LHCN-M2 (cell line): ENCODE data around the gene CMTM6. TPM values are rescaled to one million over a fixed set of nuclear protein-coding genes. Genes with fewer than 3 reads are reported as not detected.
"Not testable (repeated sequence)": the region's sequence is repeated elsewhere in the genome, so short reads cannot be mapped to it uniquely, and the experiment has no call there.

Experiments used
- DNase-seq: peaks from one replicate; pipeline ENCODE4 v3.0.0-alpha.2; 2012; ENCODE audit warnings: low read depth
- total RNA-seq: library from RNA; depleted of rRNA; stranded (reverse); fragments of >200 nt; gene quantifications from 2 replicates; pipeline ENCODE4 v1.2.3, GENCODE V29; 2014

The CMTM6 gene
- total RNA-seq, 1 experiment from 2014 or later, result 93.1 TPM

DNA sequence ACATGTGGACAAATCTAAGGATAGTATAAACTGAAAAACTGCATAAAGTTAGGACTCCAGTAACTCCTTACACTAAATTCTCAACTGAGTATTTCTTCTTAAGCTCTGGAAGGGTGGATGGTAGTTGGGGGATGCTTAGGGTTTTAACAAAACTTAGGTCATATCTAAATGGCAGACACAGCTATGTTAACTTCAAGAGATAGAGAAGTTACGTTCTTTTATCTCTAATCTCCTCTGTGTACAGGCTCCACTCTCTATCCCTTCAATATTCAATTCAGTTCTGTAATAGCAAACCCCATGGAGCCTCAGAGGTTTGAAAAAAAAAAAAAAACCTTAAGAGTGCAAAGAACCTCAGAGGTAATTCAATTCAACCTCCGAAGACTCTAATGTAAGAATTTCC lies 3.1 kb downstream of the CMTM6 start:
- DNase-seq, result no peak

DNA sequence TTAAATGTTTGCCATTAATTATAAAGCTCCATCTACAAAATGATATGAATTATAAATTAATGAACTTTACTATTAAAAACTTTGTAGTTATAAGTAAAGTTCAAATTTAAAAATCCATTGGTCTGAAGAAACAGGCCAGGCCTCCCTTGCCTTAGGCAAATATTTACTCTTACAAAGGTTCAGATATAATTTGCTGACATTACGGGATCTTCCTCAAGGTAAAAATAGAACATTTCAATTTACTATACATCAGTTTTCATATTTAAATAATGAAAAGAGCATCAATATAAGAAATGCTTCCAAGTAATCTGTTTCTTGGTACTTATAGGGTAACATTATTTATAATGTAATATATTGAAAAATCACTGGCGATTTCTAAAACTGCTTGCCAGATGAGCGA lies 3.7 kb downstream of the CMTM6 start:
- DNase-seq, result no peak

DNA sequence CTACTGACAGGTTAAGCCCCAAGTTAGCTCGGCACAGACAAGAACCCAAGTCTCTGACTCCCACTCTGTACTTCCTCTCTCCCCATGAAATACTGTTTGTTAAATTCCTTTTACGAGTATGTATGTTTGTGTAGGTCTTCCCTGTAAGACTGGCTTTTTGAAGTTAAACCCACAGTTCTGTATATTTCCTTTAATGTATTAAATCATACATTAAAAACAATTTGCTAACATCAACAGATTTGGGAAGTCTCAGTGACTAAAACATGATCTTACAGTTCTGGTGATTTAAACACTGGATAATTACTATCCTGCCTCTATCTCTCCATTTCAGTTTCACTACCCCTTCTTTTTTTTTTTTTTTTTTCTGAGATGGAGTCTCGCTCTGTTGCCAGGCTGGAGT lies 4.4 kb downstream of the CMTM6 start:
- no peak for DNase-seq

DNA sequence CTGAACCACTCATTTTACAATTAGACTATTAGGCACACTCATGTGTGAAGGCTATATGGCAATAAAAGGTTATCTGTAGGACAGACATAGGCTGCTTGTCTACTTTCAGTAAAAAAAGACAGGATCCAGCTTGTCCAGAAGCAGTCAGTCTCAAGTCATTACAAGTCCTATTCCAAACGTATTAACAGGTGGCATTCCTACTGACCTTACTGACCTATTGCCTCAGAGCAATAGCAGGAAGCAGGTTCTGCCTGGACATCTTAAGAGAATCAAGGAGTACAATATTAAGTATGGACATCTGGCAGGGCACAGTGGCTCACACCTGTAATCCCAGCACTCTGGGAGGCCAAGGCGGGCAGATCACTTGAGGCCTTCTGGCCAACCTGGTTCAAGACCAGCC lies 7.0 kb downstream of the CMTM6 start:
- DNase-seq, result no peak

DNA sequence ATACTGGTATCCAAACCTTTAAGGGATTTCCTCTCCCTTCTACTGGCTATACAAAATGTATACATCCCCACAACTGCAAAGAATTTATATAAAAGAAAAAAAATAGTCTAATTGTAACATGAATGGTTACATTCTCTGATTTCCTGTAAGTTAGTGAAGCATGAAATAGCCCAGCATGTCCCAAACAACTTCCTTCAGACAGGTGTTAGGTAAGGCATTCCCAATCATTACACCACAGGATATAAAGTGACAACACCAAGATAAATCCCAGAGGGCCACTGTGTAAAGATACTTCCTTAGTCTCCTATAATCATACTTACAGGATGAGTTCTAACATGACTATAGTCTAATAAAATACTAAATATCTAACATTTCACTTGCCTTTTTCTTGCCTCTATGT lies 7.6 kb downstream of the CMTM6 start:
- DNase-seq, result no peak

DNA sequence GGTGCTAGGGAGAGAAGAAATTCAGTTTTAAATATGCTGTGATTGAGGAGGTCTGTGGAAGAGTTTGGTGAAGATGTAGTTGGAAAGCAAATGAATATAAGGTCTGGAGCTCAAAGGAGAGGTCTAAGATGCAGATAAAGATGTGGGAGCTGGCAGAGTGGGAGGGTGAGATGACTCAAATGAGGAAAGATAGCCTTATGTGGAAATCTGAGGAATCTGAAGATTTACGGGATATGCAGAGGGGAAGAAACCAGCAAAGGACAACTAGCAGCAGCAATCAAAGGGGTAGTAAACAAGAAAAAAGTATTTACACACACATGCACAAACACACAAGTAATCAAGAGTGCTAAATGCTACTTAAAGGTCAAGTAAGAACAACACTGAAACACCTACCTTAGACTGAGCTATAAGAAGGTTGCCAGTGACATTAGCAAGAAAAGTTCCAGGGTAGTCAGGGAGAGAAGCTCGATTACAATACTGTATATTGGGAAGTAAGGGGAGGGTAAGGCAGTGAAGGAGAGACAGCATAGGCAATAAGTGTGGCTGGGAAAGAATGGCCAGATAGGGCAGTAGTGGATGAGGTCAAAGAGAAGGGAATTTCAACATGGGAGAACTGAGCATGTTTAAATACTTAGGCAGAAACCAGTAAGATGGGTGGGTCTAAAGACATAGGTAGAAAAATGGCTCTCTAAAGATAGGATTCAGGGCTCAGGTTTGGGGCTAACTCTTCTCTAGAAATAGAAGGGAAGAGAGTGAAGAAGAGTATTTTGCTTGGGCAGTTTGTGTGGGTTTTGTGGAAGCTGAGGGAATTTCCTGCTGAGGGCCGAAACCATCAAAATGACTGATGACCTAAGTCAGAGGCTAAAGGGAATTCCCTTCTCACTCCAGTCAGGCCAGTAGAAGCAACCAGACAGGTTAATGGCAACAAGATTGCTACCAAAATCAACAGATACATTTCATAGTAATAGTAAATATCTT lies 8.9 kb downstream of the CMTM6 start:
- no peak for DNase-seq

DNA sequence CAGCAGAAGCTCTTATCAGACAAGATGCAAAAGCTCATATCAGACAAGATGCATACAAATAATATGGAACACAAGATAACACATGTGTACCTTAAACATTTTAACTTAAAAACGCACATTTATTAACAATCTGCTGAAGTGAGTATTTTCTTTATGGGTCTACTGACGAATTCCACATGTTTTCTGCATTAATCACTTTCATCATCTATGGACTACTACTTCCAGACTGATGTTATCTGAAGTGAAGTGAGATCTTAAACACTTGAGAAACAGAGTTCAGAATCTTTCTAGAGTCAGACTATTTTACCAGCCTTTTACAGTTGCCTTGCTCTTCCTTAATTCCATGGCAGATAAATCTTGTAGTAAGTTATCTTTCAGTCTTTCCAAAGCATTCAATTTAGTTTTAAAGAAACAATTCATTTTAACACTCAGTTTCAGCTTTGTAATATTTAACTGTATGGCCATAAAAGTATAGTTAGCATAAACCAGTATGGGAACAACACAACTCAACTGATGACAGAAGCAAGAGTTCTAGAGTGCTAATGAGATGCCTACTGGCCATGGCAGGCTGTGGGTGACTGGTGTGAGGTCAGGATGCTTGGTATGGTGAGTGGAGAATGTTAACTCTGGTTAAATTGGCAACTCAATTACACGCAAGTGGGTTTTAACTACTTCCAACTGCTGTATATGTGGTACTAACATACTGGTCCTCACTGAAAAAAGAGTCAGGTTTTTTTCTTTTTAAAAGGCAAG lies 9.8 kb downstream of the CMTM6 start:
- DNase-seq, result no peak

DNA sequence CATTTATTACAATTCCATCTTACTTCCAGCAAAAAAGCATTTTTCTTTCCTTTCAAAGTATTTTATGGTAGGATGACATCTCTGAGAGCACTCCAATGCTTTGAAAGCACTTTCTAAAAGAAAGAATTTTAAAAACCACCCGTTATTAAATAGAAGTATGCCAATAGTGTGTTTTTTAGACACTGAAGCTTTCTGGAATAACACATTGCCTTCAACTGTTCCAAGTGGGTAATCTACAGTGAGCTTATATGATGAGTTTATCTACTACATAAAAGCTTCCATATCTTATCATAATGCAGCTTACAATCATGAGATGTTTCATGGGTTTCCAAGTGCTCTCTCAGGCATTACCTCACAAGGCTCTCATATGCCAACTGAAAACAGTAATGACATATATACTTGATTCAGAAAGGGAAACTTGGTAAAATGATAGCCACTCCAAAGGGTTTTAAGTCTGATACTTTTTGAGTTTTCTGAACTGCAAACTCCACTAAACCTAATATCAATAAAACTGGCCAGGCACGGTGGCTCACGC lies 14.1 kb downstream of the CMTM6 start:
- DNase-seq, result no peak

DNA sequence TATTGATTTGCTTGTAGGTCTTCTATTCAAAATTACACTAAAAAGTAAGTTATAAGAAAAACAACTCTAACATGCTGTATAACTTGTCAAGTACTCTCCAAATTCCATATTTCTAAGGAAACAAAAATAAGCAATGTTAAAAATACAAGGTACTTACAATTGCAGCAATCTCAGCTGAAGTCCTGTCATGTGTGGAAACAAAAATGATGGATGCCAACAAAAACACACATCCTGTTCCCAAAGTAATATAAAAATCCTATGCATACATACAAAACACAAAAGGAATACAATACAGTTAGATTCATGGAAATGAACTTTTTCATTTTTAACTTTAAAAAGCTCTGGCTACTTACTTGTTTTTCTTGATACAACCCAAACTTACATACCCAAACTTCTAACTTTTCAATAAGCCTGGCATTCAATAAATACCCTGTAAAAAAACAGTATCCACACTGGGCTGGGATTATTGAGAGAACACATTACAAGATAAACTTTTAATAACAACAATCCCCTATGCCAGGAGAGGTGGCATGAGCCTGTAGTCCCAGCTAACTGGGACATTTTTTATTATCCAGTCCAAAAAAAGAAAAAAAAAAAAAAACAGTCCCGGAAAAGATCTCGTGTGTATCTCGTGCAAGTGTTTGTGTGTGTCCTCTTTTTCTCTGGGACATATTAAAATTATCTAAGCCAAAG lies 14.7 kb downstream of the CMTM6 start:
- DNase-seq, result no peak

DNA sequence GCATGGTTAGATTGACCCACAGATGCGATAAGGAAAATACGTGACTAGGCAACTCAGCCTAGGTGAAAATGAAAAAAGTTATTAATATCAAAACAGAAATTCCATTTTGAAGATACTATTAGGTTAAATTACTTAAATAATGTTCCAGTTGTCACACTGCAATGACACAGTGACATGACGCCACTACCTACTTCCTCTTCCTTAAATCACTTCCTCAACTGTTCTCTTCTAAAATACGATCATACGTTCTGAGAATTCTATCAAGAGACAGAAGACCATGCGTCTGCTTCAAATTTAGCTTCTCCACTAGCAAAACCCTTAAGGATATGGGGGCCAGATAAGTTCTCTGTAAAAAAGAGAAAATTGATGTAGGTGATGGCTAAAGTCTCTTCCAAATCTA lies 18.2 kb downstream of the CMTM6 start:
- DNase-seq, result no peak

DNA sequence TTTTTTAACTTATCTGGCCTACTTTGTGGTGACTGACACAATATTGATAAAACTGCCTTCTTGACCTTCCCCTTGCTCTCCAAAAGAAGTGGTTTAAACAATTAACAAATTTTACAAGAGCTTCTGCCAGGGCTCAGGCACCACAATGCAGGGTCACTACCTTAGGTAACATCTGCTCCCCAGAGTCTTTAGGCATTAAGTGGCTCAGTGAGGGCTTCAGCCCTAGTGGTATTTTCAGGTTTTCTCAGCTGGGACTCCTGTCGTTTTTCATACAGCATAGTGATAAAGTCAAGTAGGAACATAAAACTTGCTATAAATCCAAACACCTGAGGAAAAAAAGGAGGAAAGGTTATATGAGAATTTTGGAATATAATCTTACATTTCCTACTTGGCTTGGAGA lies 18.9 kb downstream of the CMTM6 start:
- DNase-seq, result no peak

DNA sequence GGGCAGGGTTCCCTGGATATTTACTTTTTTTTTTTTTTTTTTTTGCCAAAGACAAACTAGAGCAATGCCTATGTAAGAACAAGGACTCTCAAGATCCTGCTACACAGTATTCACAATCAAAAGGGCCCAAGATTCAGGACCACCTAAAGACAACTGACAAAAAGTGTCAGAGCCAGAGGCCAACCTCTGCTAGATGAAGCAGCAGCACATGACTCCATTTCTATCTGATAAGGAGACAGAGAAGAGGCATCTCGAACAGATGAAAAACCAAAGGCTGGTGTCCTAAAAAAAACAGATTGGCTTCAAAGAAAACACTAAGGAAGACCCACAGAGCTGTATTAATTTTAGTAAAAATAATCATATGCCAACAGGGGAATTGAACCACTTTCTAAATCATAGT lies 20.0 kb downstream of the CMTM6 start:
- no peak for DNase-seq

DNA sequence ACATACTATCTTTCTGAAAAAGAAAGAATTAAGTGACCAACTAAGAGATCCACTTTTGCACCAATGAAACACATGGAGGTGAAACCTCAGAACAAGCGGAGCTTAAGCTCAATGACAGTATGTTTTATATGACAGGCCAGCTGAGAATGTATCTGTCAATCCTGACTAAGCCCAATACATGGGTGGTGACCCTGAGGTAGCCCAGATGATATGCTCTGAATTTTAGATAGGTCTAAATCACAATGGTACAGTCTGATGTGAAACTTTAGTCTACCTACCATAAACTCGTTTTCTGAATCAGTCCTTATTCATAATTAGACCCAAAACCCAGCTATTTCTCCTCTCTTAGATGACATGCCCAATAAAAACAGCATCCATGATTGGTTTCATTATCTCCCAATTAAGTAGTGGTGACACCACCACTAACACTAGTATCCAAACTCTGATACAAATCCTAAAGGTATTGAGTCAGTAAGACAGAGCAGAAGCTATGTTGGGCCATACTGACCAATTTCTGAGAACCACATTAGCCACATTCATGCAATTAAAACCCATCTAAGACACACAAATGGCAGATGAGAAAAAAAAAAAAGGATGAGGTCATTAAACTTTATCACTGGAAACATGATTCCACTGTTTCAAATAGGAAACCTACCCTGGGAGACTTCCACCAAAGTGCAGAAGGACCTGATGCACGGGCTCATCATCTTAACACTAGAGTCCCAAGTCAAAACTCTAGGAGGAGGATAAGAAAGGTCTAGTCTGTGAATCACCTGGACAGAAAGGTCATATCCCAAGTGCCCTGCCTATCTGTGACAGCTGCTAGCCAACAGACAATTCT lies 20.6 kb downstream of the CMTM6 start:
- peak; percentile 26 for DNase-seq

DNA sequence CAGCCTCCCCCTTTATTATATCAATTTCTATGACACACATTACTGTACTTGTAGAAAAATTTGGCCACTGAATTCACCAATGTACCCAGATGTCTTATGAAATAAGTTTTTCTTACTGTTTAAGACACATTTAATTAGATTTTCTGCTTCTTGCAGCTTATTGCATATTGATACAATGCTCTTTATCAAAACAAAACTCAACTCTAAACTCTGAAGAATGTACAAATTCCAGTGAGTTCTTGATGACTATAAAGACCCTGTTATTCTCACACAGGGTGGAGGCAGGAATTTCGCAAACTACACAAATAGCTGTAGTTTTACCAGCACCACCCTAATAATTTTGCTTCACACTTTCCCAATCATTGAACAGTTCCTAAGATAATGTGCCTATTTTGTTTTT lies 22.0 kb downstream of the CMTM6 start:
- DNase-seq, result no peak

DNA sequence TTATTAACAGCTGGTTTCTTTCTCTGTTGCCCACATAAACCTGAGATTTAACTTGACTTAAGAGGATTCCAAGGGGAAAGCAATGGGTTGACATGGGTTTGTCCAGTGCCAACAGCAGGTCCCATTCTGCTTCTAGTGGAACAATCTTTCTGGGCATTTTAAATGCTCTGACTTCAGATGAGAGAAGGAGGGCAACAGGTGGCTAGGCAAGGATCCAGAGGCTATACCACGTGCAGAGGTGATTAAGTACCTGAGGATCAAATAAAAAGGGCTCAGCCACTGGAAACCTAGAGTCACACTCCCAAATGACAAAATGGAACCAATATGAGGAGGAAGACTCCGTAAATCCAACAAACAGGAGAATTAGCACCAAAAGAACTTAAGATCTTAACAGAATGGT lies 28.5 kb downstream of the CMTM6 start:
- no peak for DNase-seq

DNA sequence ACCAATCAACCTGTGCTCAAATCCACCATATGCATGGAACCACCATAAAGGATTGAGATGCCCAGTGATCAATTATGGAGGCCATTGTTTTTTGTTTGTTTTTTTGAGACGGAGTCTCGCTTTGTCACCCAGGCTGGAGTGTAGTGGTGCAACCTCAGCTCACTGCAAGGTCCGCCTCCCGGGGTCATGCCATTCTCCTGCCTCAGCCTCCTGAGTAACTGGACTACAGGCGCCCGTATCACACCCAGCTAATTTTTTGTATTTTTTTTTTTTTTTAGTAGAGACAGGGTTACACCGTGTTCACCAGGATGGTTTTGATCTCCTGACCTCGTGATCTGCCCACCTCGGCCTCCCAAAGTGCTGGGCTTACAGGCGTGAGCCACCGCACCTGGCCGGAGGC lies 30.5 kb downstream of the CMTM6 start:
- not testable (repeated sequence) for DNase-seq

DNA sequence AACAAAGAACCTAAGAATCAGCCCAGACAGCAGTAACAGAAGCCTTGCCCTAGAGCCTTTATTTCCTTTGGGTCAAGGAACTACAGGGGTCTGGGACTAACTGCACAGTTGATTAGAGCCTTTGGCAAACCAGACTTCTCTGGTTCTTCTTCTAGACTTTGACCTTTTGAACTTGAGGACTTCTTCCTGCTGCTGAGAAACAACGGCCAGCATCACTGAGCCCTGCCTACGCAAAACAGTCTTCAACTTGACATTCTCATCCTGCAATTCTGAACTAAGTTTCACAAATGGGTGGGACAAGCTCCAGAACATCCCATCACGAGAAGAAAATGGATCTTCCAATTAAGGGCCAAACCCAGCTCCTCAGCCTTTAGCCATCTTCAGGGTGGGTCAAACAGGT lies 31.4 kb downstream of the CMTM6 start:
- DNase-seq, result no peak

DNA sequence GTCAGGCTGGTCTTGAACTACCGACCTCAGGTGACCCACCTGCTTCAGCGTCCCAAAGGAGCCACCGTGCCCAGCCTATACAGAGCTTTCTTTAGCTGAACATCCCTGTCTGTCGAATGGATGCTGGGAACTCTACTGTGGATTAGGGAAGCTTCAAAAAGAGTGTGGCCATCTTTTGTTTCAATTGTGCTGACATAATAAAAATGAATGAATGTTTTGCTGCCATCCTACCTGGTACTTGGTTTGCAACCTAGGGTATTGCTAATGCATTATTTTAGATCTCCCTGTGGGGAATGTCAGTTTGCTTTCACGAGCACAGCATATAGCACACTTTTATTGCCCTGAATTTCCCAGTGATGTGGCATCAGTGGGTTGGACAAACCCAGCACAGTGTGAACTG lies 32.3 kb downstream of the CMTM6 start:
- no peak for DNase-seq

DNA sequence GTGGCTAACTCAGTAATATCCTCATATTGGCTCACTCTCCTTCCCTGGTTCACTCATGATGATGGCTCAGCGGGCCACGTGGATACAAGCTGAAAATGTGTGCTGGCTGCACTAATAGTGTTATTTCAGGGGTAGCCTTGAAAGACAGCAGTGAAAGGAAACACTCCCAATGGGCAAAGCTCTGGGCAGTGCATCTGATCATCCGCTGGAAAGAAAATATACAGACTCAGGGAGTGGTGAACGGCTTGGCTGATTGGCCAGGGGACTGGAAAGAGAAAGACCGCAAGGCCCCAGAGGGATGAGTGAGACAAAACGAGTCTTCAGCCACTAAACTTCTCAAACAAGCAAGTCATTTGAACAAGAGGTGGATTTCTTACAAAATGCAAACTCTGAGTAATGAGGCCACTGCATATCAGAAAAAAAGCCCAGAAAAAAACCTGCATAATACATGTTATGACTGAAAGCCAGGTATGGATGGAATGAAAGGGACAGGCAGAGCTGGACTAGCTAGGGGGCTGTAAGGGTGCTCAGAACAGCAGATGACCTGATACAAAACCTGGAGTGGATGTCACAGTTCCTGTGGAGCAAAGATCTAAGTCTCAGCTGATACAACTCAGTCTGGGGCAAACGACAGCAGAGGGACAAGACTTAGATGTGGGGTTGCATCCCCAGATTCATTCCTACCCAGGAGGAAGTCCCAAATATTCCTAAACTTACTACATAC lies 33.3 kb downstream of the CMTM6 start:
- no peak for DNase-seq

DNA sequence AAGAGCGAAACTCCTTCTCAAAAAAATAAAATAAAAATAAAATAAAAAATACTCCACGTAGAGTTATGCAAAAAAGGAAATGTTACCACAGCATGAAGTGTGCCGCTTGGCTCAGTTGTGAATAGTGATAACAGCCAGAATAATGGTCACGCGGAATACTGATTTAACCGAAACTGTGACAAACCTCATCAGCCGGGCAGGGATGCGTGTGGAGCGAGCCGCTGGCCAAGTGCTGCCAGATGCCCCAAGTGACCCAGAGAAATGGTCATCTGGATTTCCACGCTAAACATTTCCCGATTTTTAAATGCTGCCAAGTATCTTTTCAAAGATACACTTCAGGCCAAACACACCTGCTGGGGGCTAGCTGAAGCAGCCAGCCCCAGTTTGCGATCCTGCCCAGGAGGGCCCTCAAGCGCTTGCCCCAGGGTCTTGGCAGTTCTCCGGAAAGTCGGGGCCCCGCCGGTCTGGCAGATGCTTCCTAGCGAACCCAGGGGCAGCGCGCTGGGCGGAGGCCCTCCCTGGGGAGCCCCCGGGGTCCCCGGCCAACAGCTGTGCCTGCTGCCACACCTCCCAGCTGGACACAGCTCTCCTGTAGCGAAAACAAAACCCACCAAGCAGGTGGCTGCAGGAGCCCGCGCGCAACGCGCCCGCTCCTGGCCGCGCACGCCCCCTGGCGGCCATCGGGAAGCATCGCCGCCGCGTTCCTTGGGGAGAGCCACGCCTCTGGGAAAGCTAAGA lies 35.1 kb downstream of the CMTM6 start:
- DNase-seq, result peak; percentile 60
